Progenitor cell of endocrine pancreas (in vitro differentiated cells): ENCODE data around the gene CYBRD1. TPM values are rescaled to one million over a fixed set of nuclear protein-coding genes. Genes with fewer than 3 reads are reported as not detected.

Experiments
- DNase-seq: peaks from one replicate; pipeline ENCODE4 v3.0.0; 2021; ENCODE audit warnings: low spot score; ENCODE audit not compliant: unreplicated experiment
- H3K27ac Mint-ChIP-seq: 2 replicates; pipeline ENCODE4 v1.8.0; 2021; ENCODE audit warnings: mild to moderate bottlenecking, moderate library complexity, mixed read lengths
- H3K27me3 Mint-ChIP-seq: 2 replicates; pipeline ENCODE4 v1.8.0; 2021; ENCODE audit warnings: mixed read lengths
- H3K36me3 Mint-ChIP-seq: 2 replicates; pipeline ENCODE4 v1.8.0; 2022; ENCODE audit warnings: mixed read lengths; ENCODE audit not compliant: insufficient read depth
- H3K4me1 Mint-ChIP-seq: 2 replicates; pipeline ENCODE4 v1.8.0; 2021; ENCODE audit warnings: low read depth, mixed read lengths
- H3K4me3 Mint-ChIP-seq: 2 replicates; pipeline ENCODE4 v1.8.0; 2021; ENCODE audit warnings: low read depth, mild to moderate bottlenecking, moderate library complexity, mixed read lengths
- H3K9me3 Mint-ChIP-seq: 2 replicates; pipeline ENCODE4 v1.8.0; 2021; ENCODE audit warnings: low read depth, mixed read lengths
- total RNA-seq: library from RNA; stranded (reverse); gene quantifications from 2 replicates; pipeline ENCODE4 v1.2.1, GENCODE V29; 2021
- TF ChIP-seq, protein P1 (sequence below): fragments of 200-600 bp; sonication (generic); IDR thresholded peaks from one replicate; pipeline ENCODE4 v1.5.0; 2021; ENCODE audit warnings: antibody characterized with exemption, mild to moderate bottlenecking; ENCODE audit not compliant: unreplicated experiment

The CYBRD1 gene
- total RNA-seq, 1 donor from 2014 or later, result 2.3 TPM

DNA sequence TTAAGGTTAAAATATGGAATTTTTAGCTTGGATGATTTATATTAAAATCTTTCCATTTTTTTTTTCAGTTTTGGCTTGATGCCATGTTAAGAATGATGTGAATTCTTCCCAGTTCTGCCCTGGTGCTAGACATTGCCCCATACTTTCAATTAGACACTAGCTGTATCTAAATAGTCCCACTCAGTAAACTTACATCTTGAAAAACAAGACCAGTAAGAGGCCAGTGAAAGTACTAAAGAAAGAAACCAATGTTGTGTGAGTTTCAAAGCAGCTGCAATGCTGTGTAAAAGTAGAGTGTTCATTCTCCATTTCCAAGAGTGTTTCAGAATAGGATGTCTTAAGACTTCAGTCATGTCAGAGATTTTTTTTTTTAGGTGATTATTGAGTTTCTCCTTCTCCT is 40.0 kb upstream of the CYBRD1 start:
- H3K9me3 Mint-ChIP-seq, result no peaks in the 10 kb centered on the region
- no peak overlapping the region for H3K4me3 Mint-ChIP-seq
- H3K27ac Mint-ChIP-seq, result no peak overlapping the region
- H3K4me1 Mint-ChIP-seq, result no peaks in the 10 kb centered on the region
- no peaks in the 10 kb centered on the region for H3K27me3 Mint-ChIP-seq
- TF ChIP-seq, protein P1, sequence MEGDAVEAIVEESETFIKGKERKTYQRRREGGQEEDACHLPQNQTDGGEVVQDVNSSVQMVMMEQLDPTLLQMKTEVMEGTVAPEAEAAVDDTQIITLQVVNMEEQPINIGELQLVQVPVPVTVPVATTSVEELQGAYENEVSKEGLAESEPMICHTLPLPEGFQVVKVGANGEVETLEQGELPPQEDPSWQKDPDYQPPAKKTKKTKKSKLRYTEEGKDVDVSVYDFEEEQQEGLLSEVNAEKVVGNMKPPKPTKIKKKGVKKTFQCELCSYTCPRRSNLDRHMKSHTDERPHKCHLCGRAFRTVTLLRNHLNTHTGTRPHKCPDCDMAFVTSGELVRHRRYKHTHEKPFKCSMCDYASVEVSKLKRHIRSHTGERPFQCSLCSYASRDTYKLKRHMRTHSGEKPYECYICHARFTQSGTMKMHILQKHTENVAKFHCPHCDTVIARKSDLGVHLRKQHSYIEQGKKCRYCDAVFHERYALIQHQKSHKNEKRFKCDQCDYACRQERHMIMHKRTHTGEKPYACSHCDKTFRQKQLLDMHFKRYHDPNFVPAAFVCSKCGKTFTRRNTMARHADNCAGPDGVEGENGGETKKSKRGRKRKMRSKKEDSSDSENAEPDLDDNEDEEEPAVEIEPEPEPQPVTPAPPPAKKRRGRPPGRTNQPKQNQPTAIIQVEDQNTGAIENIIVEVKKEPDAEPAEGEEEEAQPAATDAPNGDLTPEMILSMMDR, result no peak
- no peak for DNase-seq
- H3K36me3 Mint-ChIP-seq, result peaks cover 10% of the 10 kb centered on the region

DNA sequence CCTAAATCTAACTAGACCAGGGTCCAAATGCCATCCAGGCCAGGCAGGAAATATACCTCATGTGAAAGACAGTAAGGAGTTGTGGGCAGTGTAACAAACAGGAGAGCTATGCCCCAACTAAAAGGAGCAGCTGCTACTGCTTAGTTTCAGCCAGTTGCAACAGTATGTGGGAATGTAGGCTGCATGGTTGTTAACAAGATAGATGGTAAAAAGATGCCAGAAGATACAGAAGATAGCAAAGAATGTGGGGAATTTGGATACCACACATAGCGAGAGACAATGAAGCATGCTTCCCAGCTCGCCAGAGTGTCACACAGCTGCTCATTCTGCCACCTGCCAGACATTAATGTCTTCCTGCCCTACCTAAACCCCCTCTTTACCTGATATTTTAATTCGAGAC is 39.4 kb upstream of the CYBRD1 start:
- TF ChIP-seq, protein P1, result no peak
- Mint-ChIP-seq H3K4me1 (no peaks in the 10 kb centered on the region), H3K36me3 (peaks cover 7% of the 10 kb centered on the region), H3K4me3 (no peak overlapping the region), H3K27ac (no peak overlapping the region), H3K9me3 (no peaks in the 10 kb centered on the region), H3K27me3 (no peaks in the 10 kb centered on the region)
- no peak for DNase-seq

DNA sequence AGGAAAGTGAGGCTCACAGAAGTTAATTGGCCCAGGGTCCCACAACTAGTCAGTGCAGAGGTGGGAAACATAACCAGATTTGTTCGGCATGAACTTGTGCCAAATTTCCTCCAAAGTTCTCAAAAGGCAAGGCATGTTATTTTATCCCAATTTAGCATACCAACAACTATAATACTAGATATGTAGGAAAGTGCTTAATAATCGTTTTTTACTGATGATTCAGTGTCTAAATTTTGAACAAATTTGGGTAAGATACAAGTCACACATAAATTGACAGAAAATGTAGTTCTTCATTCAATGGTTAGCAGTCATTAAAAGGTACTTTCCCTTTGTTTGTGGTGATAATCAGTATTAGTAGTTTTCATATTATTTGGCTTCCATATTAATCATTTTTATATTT is 38.5 kb upstream of the CYBRD1 start:
- no peak overlapping the region for H3K27ac Mint-ChIP-seq
- no peaks in the 10 kb centered on the region for H3K27me3 Mint-ChIP-seq
- peaks cover 6% of the 10 kb centered on the region for H3K36me3 Mint-ChIP-seq
- TF ChIP-seq, protein P1, result no peak
- no peaks in the 10 kb centered on the region for H3K9me3 Mint-ChIP-seq
- DNase-seq, result no peak
- H3K4me3 Mint-ChIP-seq, result no peak overlapping the region
- H3K4me1 Mint-ChIP-seq, result no peaks in the 10 kb centered on the region

DNA sequence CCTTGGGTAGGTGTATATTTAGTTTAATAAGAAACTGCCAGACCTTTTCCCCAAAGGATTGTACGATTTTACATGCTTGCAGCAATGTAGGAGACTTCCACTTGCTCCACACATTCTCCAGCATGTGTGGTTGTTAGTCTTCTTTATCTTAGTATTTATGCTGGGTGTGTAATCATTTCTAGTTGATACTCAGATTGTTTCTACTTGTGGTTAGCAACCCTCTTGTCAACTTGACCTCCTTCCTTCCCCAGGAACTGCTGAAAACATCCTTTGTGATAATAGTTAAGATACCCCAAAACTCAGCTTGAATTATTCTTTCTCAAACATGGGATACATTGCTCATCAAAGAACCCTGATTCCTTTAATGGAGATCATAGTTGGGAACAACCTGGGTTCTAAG is 37.2 kb upstream of the CYBRD1 start:
- H3K27me3 Mint-ChIP-seq, result no peaks in the 10 kb centered on the region
- H3K27ac Mint-ChIP-seq, result no peak overlapping the region
- no peaks in the 10 kb centered on the region for H3K9me3 Mint-ChIP-seq
- H3K4me3 Mint-ChIP-seq, result no peak overlapping the region
- TF ChIP-seq, protein P1, result no peak
- H3K4me1 Mint-ChIP-seq, result no peaks in the 10 kb centered on the region
- no peak for DNase-seq
- peaks cover 6% of the 10 kb centered on the region for H3K36me3 Mint-ChIP-seq

DNA sequence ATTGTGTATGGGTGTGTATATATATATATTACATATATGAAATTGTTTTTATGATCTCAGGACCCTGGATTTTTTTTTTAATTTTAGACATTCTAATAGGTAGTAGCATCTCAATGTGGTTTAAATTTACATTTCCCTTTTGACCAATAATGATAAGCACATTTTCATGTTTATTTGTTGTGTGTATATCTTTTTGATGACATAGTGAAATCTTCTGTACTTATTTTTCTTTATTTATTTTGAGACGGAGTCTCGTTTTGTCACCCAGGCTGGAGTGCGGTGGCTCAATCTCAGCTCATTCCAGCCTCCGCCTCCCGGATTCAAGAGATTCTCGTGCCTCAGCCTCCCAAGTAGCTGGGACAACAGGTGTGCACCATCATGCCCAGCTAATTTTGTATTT is 35.1 kb upstream of the CYBRD1 start:
- no peak overlapping the region for H3K27ac Mint-ChIP-seq
- no peaks in the 10 kb centered on the region for H3K27me3 Mint-ChIP-seq
- H3K4me3 Mint-ChIP-seq, result no peak overlapping the region
- peaks cover 3% of the 10 kb centered on the region for H3K36me3 Mint-ChIP-seq
- H3K4me1 Mint-ChIP-seq, result no peaks in the 10 kb centered on the region
- TF ChIP-seq, protein P1, result no peak
- no peaks in the 10 kb centered on the region for H3K9me3 Mint-ChIP-seq
- no peak for DNase-seq
